Liver (tissue), 9 donors: ENCODE results near the gene CCNC. TPM values are rescaled to one million over a fixed set of nuclear protein-coding genes. Genes with fewer than 3 reads are reported as not detected.

Experiments
- DNase-seq: peaks from one replicate; pipeline ENCODE4 v3.0.0-alpha.2; 2017; ENCODE audit warnings: low spot score
- H3K27ac ChIP-seq, 2 donors: one replicate each; pipeline ENCODE4 v1.7.0; 2013; ENCODE audit warnings: inconsistent platforms in 2 of 2, low read length in 2 of 2, control low read depth in 1 of 2, low read depth in 1 of 2, mild to moderate bottlenecking in 1 of 2
- H3K27me3 ChIP-seq, 4 donors: one replicate each; pipeline versions ENCODE4 v1.6.1 to v1.7.0; 2013; ENCODE audit warnings: low read length in 3 of 4, inconsistent platforms in 1 of 4, mild to moderate bottlenecking in 1 of 4, moderate library complexity in 1 of 4; ENCODE audit not compliant: control insufficient read depth in 4 of 4, insufficient read depth in 4 of 4
- H3K36me3 ChIP-seq, 4 donors: one replicate each; pipeline versions ENCODE4 v1.6.1 to v1.7.0; 2013; ENCODE audit warnings: low read length in 3 of 4, mild to moderate bottlenecking in 3 of 4, low read depth in 1 of 4, moderate library complexity in 1 of 4; ENCODE audit not compliant: control insufficient read depth in 4 of 4, insufficient read depth in 3 of 4
- H3K4me1 ChIP-seq, 4 donors: one replicate each; pipeline versions ENCODE4 v1.6.1 to v1.7.0; 2013; ENCODE audit warnings: low read length in 3 of 4, mild to moderate bottlenecking in 3 of 4, moderate library complexity in 1 of 4; ENCODE audit not compliant: control insufficient read depth in 4 of 4, insufficient read depth in 4 of 4
- H3K4me3 ChIP-seq, 3 donors: one replicate each; pipeline versions ENCODE4 v1.6.1 to v1.7.0; 2013; ENCODE audit warnings: low read length in 3 of 3, control low read depth in 1 of 3, low read depth in 1 of 3, mild to moderate bottlenecking in 1 of 3
- H3K9ac ChIP-seq, 2 donors: one replicate each; pipeline ENCODE4 v1.7.0; 2013; ENCODE audit warnings: low read length in 2 of 2, mild to moderate bottlenecking in 2 of 2, moderate library complexity in 2 of 2, control low read depth in 1 of 2, low read depth in 1 of 2
- H3K9me3 ChIP-seq, 4 donors: one replicate each; pipeline versions ENCODE4 v1.6.1 to v1.7.0; 2013; ENCODE audit warnings: low read length in 3 of 4; ENCODE audit not compliant: control insufficient read depth in 4 of 4
- EGR1 ChIP-seq, 2 donors: IDR thresholded peaks; 2 replicates each; pipeline ENCODE4 v1.6.1; 2016 to 2018; ENCODE audit warnings: antibody characterized with exemption in 2 of 2, low read depth in 2 of 2
- FOXA1 ChIP-seq: IDR thresholded peaks from 2 replicates; pipeline ENCODE4 v1.6.1; 2016; ENCODE audit warnings: antibody characterized with exemption
- FOXA2 ChIP-seq: IDR thresholded peaks from 2 replicates; pipeline ENCODE4 v1.6.1; 2016; ENCODE audit warnings: antibody characterized with exemption
- GABPA ChIP-seq, 2 donors: IDR thresholded peaks in 1 of 2; conservative IDR thresholded peaks in 1 of 2; 2 replicates each; pipeline ENCODE4 v1.6.1; 2016; ENCODE audit warnings: antibody characterized with exemption in 2 of 2, mild to moderate bottlenecking in 1 of 2, moderate library complexity in 1 of 2
- HNF4A ChIP-seq, 2 donors: conservative IDR thresholded peaks; 2 replicates each; pipeline ENCODE4 v1.6.1; 2016; ENCODE audit warnings: antibody characterized with exemption in 2 of 2, mild to moderate bottlenecking in 2 of 2
- HNF4G ChIP-seq: IDR thresholded peaks from 2 replicates; pipeline ENCODE4 v1.6.1; 2016; ENCODE audit warnings: antibody characterized with exemption
- JUND ChIP-seq, 2 donors: IDR thresholded peaks; 2 replicates each; pipeline ENCODE4 v1.6.1; 2016; ENCODE audit warnings: antibody characterized with exemption in 2 of 2
- MAX ChIP-seq: IDR thresholded peaks from 2 replicates; pipeline ENCODE4 v1.6.1; 2016; ENCODE audit warnings: antibody characterized with exemption
- NR2F2 ChIP-seq: IDR thresholded peaks from 2 replicates; pipeline ENCODE4 v1.6.1; 2016; ENCODE audit warnings: antibody characterized with exemption
- RAD21 ChIP-seq, 2 donors: IDR thresholded peaks; 2 replicates each; pipeline ENCODE4 v1.6.1; 2016; ENCODE audit warnings: antibody characterized with exemption in 2 of 2, mild to moderate bottlenecking in 2 of 2
- REST ChIP-seq: IDR thresholded peaks from 2 replicates; pipeline ENCODE4 v1.6.1; 2016; ENCODE audit warnings: antibody characterized with exemption, mild to moderate bottlenecking
- RXRA ChIP-seq, 2 donors: IDR thresholded peaks; 2 replicates each; pipeline ENCODE4 v1.6.1; 2017 to 2018; ENCODE audit warnings: antibody characterized with exemption in 2 of 2, mild to moderate bottlenecking in 1 of 2
- SP1 ChIP-seq: IDR thresholded peaks from 2 replicates; pipeline ENCODE4 v1.6.1; 2018; ENCODE audit warnings: antibody characterized with exemption, mild to moderate bottlenecking
- TAF1 ChIP-seq: conservative IDR thresholded peaks from 2 replicates; pipeline ENCODE4 v1.6.1; 2016; ENCODE audit warnings: antibody characterized with exemption, mild to moderate bottlenecking
- YY1 ChIP-seq: IDR thresholded peaks from 2 replicates; pipeline ENCODE4 v1.6.1; 2016; ENCODE audit warnings: antibody characterized with exemption, mild to moderate bottlenecking
- whole genome bisulfite sequencing: extraction: QIAGEN DNeasy Blood & Tissue Kit; methylation state at CpG from one replicate; pipeline ENCODE4 v1.1.7; 2013; 5-methylcytosine and 5-hydroxymethylcytosine counted together
- polyA plus RNA-seq, 2 donors: library from polyadenylated mRNA; stranded (reverse) in 1 of 2; unstranded in 1 of 2; fragments of 200-250 nt in 1 of 2; fragments of >200 nt in 1 of 2; fragmentation: Nextera tagmentation in 1 of 2; extraction: Ambion mirVana in 1 of 2; gene quantifications; one replicate each; pipeline versions ENCODE4 v1.2.1 to v1.2.3, GENCODE V29; 2013 to 2015
- total RNA-seq, 2 donors: library from RNA; depleted of rRNA; stranded (reverse); fragments of >200 nt; gene quantifications; one replicate each; pipeline ENCODE4 v1.2.3, GENCODE V29; 2014
- TF ChIP-seq, protein P1 (sequence below): IDR thresholded peaks from 2 replicates; pipeline ENCODE4 v1.6.1; 2016; ENCODE audit warnings: antibody characterized with exemption
- TF ChIP-seq, protein P2 (sequence below): fragments of 150-350 bp; IDR thresholded peaks from 2 replicates; pipeline ENCODE4 v1.5.1; 2017; ENCODE audit warnings: improper control_type of control experiment, low read depth, low read length; ENCODE audit not compliant: missing input control
- TF ChIP-seq, protein P3 (sequence below): IDR thresholded peaks from 2 replicates; pipeline ENCODE4 v1.6.1; 2016; ENCODE audit warnings: antibody characterized with exemption
- donor health status: healthy.
- donor health status: healthy.
- donor health status: healthy.
- donor health status: healthy.
- donor health status: healthy.

CCNC gene, protein sequence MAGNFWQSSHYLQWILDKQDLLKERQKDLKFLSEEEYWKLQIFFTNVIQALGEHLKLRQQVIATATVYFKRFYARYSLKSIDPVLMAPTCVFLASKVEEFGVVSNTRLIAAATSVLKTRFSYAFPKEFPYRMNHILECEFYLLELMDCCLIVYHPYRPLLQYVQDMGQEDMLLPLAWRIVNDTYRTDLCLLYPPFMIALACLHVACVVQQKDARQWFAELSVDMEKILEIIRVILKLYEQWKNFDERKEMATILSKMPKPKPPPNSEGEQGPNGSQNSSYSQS
- total RNA-seq (10 to 100 TPM; 43.2 to 80.7 TPM), polyA plus RNA-seq (10 to 100 TPM; 32.9 to 52.4 TPM)

DNA sequence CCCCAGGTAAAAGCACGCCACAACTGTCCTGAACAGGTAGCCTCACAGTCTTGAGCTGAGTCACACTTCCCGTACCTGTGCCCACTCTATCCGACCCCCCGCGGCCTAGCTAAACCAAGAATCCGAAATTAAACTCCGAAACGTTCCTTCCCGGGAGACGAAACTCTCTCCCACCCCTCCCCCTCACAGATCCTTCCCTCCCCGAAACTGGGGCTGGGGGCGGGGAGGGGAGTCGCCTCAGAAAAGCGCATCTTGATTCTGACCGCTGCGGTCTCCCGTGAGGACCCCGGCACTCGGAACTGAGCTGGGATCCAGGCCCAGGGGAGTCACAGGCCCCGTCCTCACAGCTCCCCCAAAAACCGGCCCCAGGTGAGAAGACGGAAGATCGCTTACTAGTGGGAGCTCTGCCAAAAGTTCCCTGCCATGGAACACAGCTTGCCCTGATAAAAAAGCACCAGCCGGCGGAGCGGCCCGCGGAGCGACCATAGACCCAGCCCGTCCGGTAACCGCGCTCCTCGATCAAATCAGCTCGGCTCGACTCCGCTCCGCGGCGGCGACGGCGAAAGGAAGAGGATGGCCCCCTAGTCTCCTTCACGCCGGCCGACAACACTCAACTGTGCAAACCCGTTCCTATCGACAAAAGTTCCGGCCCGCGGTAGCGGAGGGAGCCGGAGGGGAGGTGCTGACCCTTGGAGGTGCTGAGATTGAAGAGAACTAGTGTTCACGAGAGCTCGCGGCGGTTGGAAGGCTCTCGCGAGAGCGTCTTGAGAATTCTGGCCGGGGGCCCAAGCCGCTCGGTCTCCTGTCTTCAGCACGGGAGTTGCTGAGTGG lies at the start of gene CCNC:
Gene CCNC (minus strand): TSS at position 558 of the 831 bp plus-strand sequence. CDS start 133 bp downstream, at position 425.
- H3K9me3 ChIP-seq, result peaks cover 0 to 2% (median 0%) of the 10 kb centered on the region in 4 donors
- H3K9ac ChIP-seq, result peak within 1 kb of the TSS; percentile 95 to 98
- H3K36me3 ChIP-seq, result no peaks in the 10 kb centered on the region
- DNase-seq, result peak; percentile 87
- peak; percentile 62 for TF ChIP-seq SP1
- TF ChIP-seq YY1, result peak; percentile 96
- peak; percentile 69 to 91 for TF ChIP-seq GABPA (IDR thresholded peaks at IDR 0.05 in 1 of 2, conservative IDR thresholded peaks at IDR 0.05 in 1 of 2)
- TF ChIP-seq, protein P1, sequence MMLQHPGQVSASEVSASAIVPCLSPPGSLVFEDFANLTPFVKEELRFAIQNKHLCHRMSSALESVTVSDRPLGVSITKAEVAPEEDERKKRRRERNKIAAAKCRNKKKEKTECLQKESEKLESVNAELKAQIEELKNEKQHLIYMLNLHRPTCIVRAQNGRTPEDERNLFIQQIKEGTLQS, result peak; percentile 42
- peak; percentile 98 for TF ChIP-seq TAF1
- TF ChIP-seq, protein P2, sequence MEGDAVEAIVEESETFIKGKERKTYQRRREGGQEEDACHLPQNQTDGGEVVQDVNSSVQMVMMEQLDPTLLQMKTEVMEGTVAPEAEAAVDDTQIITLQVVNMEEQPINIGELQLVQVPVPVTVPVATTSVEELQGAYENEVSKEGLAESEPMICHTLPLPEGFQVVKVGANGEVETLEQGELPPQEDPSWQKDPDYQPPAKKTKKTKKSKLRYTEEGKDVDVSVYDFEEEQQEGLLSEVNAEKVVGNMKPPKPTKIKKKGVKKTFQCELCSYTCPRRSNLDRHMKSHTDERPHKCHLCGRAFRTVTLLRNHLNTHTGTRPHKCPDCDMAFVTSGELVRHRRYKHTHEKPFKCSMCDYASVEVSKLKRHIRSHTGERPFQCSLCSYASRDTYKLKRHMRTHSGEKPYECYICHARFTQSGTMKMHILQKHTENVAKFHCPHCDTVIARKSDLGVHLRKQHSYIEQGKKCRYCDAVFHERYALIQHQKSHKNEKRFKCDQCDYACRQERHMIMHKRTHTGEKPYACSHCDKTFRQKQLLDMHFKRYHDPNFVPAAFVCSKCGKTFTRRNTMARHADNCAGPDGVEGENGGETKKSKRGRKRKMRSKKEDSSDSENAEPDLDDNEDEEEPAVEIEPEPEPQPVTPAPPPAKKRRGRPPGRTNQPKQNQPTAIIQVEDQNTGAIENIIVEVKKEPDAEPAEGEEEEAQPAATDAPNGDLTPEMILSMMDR, result no peak
- no peak for TF ChIP-seq EGR1 (IDR thresholded peaks at IDR 0.05; ENCODE audit: low read depth in 2 of 2)
- TF ChIP-seq, protein P3, sequence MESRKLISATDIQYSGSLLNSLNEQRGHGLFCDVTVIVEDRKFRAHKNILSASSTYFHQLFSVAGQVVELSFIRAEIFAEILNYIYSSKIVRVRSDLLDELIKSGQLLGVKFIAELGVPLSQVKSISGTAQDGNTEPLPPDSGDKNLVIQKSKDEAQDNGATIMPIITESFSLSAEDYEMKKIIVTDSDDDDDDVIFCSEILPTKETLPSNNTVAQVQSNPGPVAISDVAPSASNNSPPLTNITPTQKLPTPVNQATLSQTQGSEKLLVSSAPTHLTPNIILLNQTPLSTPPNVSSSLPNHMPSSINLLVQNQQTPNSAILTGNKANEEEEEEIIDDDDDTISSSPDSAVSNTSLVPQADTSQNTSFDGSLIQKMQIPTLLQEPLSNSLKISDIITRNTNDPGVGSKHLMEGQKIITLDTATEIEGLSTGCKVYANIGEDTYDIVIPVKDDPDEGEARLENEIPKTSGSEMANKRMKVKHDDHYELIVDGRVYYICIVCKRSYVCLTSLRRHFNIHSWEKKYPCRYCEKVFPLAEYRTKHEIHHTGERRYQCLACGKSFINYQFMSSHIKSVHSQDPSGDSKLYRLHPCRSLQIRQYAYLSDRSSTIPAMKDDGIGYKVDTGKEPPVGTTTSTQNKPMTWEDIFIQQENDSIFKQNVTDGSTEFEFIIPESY, result peak; percentile 100
- TF ChIP-seq FOXA2, result no peak
- TF ChIP-seq RAD21 (IDR thresholded peaks at IDR 0.05), result peak in 1 of 2 donors; percentile 38
- TF ChIP-seq MAX, result peak; percentile 73
- peak; percentile 91 for TF ChIP-seq REST
- TF ChIP-seq HNF4G, result no peak
- peak; percentile 53 to 58 for TF ChIP-seq RXRA (IDR thresholded peaks at IDR 0.05)
- TF ChIP-seq JUND (IDR thresholded peaks at IDR 0.05), result peak in 1 of 2 donors; percentile 19
- TF ChIP-seq FOXA1, result peak; percentile 68
- peak; percentile 36 to 43 for TF ChIP-seq HNF4A (conservative IDR thresholded peaks at IDR 0.05)
- TF ChIP-seq NR2F2, result peak; percentile 93
- under 1% methylated on average over 64 of the region's 64 CpGs for WGBS
- H3K4me3 ChIP-seq, result peak within 1 kb of the TSS; percentile 96 to 98 (median 97)
- peak within 1 kb of the TSS; percentile 87 to 88 for H3K27ac ChIP-seq
- peaks cover 0 to 14% (median 6%) of the 10 kb centered on the region in 4 donors for H3K4me1 ChIP-seq
- H3K27me3 ChIP-seq, result no peaks in the 10 kb centered on the region
